GM19035 (cell line): ENCODE data around the gene CLEC2D.
"Not testable (repeated sequence)": the region's sequence is repeated elsewhere in the genome, so short reads cannot be mapped to it uniquely, and the experiment has no call there.

ENCODE experiments used
- ATAC-seq: cut with Tn5 transposase; IDR thresholded peaks from one replicate; pipeline ENCODE4 v1.9.1; 2021; ENCODE audit not compliant: unreplicated experiment

The CLEC2D gene

DNA sequence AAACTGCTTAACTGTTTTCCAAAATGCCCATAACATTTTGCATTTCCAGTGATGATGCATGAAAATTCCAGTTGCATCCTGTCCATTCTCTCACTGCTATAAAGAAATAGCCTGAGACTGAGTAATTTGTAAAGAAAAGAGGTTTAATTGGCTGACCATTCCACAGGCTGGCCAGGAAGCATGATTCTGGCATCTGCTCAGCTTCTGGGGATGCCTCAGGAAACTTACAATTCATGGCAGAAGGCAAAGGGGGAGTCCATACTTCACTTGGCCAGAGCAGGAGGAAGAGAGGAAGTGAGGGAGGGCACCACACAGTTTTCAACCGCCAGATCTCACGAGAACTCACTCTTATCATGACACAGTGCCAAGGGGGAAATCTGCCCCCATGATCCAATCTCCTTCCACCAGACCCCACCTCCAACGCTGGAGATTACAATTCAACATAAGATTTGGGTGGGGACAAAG lies 18.2 kb upstream of the CLEC2D start:
- no peak for ATAC-seq

DNA sequence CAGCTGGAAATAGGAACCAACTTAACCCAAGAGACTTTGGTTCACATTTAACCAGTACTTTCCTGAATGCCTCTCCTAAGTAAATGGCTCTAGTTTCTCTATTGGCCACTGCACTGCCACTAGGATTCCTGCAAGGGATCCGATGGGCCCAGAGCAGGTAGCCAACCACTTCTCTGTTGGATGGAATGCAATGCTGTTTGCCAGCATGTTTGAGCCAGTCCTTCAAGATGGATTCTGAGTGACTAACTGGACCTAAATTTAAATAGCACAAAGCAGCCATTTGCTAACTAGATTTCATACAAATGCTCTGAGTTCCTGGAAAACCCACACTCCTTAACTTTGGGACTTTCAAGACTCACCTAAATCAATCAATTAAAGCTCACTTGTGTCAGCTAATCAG lies 9.5 kb upstream of the CLEC2D start:
- ATAC-seq, result no peak

GRCh38 chr12:9661720-9662119 lies 7.8 kb upstream of the CLEC2D start:
- no peak for ATAC-seq

GRCh38 chr12:9662488-9662887 lies 7.0 kb upstream of the CLEC2D start:
- no peak for ATAC-seq

DNA sequence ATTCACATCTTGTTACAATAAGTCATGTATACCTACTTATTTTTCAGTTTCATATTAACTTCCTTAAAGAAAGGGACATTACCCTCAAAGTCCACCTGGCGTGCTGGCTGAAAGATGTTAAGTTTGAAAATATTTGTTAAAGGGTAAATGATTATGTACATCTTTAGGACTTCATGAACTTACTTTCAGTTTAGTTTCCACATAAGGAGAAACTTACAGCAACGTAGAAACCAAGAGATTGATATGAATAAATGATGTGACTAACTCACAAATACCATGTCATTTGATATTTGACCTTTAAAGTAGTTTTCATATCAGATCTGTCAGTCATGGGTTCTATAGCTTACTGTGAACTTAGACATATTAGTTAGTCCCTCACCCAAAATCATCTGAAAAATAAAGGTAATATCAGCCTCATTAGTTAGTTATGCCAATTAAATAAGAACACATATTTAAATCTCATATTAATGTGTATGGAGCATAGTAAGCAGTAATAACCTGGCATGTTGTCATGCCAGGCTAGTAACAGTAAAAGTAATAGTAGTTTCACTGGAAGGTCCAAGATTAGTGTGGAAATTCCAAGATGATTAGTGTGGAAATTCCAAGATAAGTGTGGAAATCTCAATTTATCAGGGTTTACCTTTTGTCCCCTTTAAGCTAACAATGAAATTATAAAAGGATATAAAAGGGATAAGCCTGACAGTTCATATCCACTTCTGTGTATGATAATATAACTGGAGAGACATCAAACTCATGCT lies 1.9 kb upstream of the CLEC2D start:
- ATAC-seq, result peak; percentile 47

DNA sequence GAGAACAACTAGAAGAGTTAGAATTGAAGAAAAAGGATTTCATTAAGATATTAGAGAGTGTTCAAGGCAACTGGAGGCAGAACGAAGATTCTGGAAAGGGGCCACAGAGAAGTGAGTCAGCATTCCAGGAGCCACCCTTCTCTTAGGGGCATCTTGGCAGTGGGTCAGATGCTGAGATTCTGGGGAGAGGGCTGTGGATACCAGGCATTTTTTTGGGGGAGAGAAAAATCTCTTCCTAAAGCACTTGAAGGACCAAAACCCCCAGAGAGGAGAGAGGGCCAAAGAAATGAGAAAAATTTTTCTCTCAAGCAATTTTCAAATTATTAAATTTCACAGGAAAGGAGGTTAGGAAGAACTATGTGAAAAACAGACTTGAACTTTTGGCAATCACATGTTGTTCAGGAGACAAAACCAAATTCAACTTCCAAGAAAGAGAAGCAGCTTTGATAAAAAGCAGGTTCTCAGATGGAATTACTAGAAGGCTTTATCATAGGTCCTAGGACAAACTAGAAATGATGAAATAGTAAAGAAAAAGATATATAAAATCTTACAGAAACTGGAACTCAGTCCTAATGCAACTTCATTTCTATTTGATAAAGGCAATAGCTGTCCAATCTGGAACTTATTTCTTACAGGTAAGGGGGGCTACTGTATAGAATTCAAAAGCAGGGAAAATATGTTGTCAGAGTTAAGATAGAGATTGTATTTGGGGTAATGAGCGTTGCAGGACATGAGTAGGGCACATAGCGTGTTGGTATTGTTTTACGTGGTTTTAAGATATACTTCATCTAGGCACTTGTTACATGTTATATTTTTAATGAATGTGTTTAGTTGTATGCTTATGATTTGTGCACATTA lies 1.1 kb upstream of the CLEC2D start:
- no peak for ATAC-seq

DNA sequence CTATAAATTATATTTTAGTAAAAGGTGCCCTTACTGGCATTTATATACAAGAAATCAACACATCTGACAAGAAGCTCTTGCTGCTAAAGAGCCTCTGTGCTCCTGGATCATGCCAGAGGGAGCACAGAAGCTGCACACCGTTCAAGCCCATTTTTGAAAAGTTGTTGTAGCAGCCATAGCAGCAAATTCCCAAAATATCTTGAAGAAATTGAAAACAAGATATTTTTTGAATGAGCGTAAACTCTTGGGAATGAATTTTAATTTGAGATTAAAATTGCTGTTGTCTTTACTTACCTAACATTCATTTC lies 540 bp upstream of the CLEC2D start:
- ATAC-seq, result no peak

DNA sequence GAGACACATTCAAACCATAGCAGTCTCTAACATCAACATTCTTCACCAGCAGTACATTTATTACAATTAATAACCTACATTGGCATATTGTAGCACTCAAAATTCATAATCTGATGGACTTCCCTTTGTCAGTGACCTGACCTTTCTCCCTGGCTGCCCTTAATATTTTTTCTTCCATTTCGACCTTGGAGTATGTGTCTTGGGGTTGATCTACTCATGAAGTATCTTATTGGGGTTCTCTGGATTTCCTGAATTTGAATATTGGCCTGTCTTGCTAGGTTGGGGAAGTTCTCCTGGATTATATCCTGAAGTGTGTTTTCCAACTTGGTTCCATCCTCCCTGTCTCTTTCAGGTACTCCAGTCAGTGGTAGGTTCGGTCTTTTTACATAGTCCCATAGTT lies 2.8 kb downstream of the CLEC2D start:
- not testable (repeated sequence) for ATAC-seq

DNA sequence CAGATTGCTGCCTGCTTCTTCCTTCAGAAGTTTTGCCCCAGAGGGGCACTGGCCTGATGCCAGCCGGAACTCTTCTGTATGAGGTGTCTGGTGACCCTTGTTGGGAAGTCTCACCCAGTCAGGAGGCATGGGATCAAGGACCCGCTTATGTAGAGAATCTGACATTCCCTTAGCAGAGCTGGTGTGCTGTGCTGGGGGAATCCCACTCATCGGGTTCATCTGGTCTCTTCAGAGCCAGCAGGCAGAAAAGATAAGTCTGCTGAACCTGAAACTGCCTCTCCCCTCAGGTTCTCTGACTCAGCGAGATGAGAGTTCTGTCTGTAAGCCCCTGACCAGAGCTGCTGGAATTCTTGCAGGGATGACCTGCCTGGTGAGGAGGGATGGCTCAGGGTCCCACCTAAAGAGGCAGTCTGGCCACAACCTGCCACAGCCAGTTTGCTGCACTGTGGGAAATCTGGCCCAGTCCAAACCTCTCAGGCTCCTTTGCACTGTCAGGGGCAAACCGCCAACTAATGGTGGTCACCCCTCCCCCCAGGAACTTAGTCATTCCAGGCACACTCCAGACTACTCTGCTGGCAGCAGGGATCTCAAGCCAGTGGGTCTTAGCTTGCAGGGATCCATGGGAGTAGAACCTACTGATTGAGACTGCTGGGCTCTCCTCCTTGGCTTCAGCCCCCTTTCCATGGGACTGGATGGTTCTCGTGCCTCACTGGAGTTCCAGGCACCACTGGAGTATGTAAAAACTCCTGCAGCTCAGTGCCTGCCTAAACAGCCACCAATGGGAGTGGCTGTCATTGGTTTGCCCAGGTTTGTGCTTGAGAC lies 4.1 kb downstream of the CLEC2D start:
- no peak for ATAC-seq

- no peak for ATAC-seq
These were observed 4.7 kb downstream of the CLEC2D start for GRCh38 chr12:9674226-9674590.

DNA sequence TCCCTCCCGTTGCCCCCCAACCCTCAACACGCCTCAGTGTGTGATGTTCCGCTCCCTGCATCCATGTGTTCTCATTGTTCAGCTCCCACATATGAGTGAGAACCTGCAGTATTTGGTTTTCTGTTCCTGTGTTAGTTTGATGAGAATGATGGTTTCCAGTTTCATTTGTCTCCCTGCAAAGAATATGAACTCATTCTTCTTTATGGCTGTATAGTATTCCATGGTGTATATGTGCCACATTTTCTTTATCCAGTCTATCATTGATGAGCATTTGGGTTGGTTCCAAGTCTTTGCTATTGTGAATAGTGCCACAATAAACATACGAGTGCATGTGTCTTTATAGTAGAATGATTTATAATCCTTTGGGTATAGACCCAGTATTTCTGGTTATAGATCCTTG lies 13.0 kb downstream of the CLEC2D start:
- ATAC-seq, result not testable (repeated sequence)

DNA sequence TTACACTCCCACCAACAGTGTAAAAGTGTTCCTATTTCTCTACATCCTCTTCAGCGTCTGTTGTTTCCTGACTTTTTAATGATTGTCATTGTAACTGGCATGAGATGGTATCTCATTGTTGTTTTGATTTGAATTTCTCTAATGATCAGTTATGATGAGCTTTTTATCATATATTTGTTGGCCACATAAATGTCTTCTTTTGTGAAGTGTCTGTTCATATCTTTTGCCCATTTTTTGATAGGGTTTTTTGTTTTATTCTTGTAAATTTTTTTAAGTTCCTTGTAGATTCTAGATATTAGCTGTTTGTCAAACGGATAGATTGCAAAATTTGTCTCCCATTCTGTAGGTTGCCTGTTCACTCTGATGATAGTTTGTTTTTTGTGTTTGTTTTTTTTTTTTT lies 13.4 kb downstream of the CLEC2D start:
- ATAC-seq, result not testable (repeated sequence)

- not testable (repeated sequence) for ATAC-seq
These were observed 15.9 kb downstream of the CLEC2D start for GRCh38 chr12:9685366-9685765.

GRCh38 chr12:9685915-9686314 lies 16.4 kb downstream of the CLEC2D start:
- ATAC-seq, result no peak

GRCh38 chr12:9687228-9687627 lies 17.7 kb downstream of the CLEC2D start:
- ATAC-seq, result no peak

DNA sequence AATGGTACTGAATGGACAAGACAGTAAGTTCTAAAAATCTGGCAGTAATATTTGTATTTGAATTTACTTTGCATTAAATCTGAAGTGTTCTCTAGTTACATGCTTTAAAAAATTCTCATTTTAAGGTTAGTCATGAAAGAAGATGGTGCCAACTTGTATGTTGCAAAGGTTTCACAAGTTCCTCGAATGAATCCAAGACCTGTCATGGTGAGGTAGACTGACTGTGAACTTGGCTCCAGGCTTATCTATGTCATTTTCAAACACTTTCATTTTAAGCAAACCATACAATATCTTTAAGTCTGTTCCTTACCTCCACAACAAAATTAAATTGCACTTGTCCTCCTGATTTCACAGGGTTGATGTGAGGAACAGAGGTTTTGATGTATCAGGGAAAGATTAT lies 23.4 kb downstream of the CLEC2D start:
- no peak for ATAC-seq

DNA sequence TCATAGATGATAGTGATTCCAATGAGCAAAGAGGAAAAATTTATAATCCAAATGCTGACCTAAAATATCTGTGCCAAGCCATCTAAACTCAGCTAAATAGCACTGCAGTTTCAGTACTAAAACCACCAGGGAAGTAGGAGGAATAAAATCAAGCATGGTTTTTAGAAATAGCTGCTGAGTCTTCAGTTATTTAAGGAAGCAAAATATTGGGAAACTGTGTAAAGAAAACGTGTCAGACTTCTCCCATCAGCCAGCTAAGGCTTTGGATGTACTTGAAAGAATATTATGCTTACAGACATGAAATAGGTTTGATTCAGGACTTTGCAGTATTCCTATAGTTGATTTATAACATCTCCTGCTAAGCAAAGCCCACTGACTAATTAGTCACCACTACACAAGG lies 24.7 kb downstream of the CLEC2D start:
- ATAC-seq, result no peak

DNA sequence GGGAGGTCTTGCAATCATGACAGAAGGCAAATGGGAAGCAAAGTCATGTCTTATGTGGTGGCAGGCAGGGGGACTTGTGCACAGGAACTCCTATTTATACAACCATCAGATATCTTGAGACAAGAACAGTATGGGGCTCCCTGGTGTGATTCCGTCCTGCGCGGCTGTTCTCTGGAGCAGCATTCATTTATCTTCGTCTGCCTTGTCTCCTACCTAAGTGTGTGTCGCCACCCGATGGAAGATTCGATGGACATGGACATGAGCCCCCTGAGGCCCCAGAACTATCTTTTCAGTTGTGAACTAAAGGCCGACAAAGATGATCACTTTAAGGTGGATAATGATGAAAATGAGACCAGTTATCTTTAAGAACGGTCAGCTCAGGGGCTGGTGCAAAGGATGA lies 25.6 kb downstream of the CLEC2D start:
- not testable (repeated sequence) for ATAC-seq

DNA sequence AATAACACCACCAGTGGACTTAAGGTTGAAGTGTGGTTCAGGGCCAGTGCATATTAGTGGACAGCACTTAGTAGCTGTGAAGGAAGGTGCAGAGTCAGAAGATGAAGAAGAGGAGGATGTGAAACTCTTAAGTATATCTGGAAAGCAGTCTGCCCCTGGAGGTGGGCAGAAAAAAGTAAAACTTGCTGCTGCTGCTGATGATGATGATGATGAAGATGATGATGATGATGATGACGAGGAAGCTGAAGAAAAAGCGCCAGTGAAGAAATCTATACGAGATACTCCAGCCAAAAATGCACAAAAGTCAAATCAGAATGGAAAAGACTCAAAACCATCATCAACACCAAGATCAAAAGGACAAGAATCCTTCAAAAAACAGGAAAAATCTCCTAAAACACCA lies 26.1 kb downstream of the CLEC2D start:
- ATAC-seq, result not testable (repeated sequence)

GRCh38 chr12:9697619-9698018 lies 28.1 kb downstream of the CLEC2D start:
- ATAC-seq, result no peak

- ATAC-seq, result no peak
These were observed 29.2 kb downstream of the CLEC2D start for GRCh38 chr12:9698681-9699080.
